Transverse colon (tissue), 4 donors: ENCODE measurements around the gene KIF20B.

Experiments used
- EP300 ChIP-seq: sonication (generic); formaldehyde crosslinking; IDR thresholded peaks from one replicate; pipeline ENCODE4 v1.6.1; 2017; ENCODE audit warnings: antibody characterized with exemption, low read depth
- POLR2A ChIP-seq: fragments of 450-650 bp; IDR thresholded peaks from one replicate; pipeline ENCODE4 v1.6.1; 2016; ENCODE audit warnings: antibody characterized with exemption, mild to moderate bottlenecking, moderate library complexity
- POLR2AphosphoS5 ChIP-seq, 3 donors: sonication (generic); formaldehyde crosslinking; IDR thresholded peaks; one replicate each; pipeline ENCODE4 v1.6.1; 2016; ENCODE audit warnings: antibody characterized with exemption in 3 of 3
- TF ChIP-seq, protein P1 (sequence below), 5 experiments: fragments of 200-600 bp in 3 of 5; fragments of 450-650 bp in 2 of 5; sonication (generic) in 3 of 5; IDR thresholded peaks; 1 replicate in 2 of 5; 2 replicates in 3 of 5; pipeline ENCODE4 v1.5.1; 2016 to 2017; ENCODE audit warnings: antibody characterized with exemption in 5 of 5, inconsistent platforms in 3 of 5, mild to moderate bottlenecking in 2 of 5, moderate library complexity in 1 of 5

DNA sequence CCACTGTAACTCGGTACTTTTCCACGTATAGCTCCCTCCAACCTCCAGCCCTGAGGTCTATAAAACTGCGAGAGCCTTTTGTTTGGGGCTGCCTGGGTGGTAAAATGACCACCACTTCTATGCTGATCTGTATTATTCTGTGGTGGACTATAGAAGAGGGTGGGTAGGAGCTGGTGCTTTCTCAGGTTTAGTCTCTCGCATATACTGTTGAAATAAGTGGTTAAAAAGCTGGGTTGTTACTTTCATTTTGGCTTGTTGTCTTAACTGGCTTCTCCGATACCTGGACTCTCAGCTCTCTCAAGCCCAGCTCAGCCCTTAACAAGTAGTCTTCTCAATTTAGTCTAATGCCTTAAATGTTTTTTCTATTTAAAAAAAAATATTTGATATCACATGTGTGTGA lies 70.3 kb downstream of the KIF20B start:
- no peak for TF ChIP-seq POLR2A
- TF ChIP-seq, protein P1, sequence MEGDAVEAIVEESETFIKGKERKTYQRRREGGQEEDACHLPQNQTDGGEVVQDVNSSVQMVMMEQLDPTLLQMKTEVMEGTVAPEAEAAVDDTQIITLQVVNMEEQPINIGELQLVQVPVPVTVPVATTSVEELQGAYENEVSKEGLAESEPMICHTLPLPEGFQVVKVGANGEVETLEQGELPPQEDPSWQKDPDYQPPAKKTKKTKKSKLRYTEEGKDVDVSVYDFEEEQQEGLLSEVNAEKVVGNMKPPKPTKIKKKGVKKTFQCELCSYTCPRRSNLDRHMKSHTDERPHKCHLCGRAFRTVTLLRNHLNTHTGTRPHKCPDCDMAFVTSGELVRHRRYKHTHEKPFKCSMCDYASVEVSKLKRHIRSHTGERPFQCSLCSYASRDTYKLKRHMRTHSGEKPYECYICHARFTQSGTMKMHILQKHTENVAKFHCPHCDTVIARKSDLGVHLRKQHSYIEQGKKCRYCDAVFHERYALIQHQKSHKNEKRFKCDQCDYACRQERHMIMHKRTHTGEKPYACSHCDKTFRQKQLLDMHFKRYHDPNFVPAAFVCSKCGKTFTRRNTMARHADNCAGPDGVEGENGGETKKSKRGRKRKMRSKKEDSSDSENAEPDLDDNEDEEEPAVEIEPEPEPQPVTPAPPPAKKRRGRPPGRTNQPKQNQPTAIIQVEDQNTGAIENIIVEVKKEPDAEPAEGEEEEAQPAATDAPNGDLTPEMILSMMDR (IDR thresholded peaks at IDR 0.05) = no peak
- no peak for TF ChIP-seq POLR2AphosphoS5 (IDR thresholded peaks at IDR 0.05)
- no peak for TF ChIP-seq EP300
